OCI-LY1 (cell line): ENCODE results near the gene DHRSX.
"Not testable (repeated sequence)": the region's sequence is repeated elsewhere in the genome, so short reads cannot be mapped to it uniquely, and the experiment has no call there.

Experiments used
- H2AFZ ChIP-seq: fragments of 200-600 bp; sonication (generic), shearing (Covaris generic); 2 replicates; pipeline ENCODE4 v1.6.0; 2014; ENCODE audit warnings: antibody characterized with exemption, mild to moderate bottlenecking, low read length
- H3F3A ChIP-seq: fragments of 200-600 bp; sonication (generic), shearing (Covaris generic); 2 replicates; pipeline ENCODE4 v1.6.0; 2014; ENCODE audit warnings: mild to moderate bottlenecking, antibody characterized with exemption, low read length, moderate library complexity; ENCODE audit not compliant: insufficient read depth
- H3K27ac ChIP-seq: fragments of 200-600 bp; sonication (generic); 2 replicates; pipeline ENCODE4 v1.5.1; 2014; ENCODE audit warnings: low read length, mixed run types, mild to moderate bottlenecking, low read depth; ENCODE audit not compliant: poor library complexity, severe bottlenecking
- H3K27me3 ChIP-seq: fragments of 200-600 bp; sonication (generic); 2 replicates; pipeline ENCODE4 v1.6.0; 2014; ENCODE audit warnings: antibody characterized with exemption, mild to moderate bottlenecking, low read length, moderate library complexity; ENCODE audit not compliant: insufficient read depth
- H3K36me3 ChIP-seq: fragments of 200-600 bp; sonication (generic); 2 replicates; pipeline ENCODE4 v1.6.1; 2014; ENCODE audit warnings: mild to moderate bottlenecking, antibody characterized with exemption, low read length, moderate library complexity, mixed read lengths; ENCODE audit not compliant: insufficient read depth
- H3K4me1 ChIP-seq: fragments of 200-600 bp; sonication (generic); 2 replicates; pipeline ENCODE4 v1.5.1; 2014; ENCODE audit warnings: mild to moderate bottlenecking, low read length, moderate library complexity; ENCODE audit not compliant: insufficient read depth, severe bottlenecking
- H3K4me2 ChIP-seq: fragments of 200-600 bp; sonication (generic), shearing (Covaris generic); 2 replicates; pipeline ENCODE4 v1.6.1; 2014; ENCODE audit warnings: low read length
- H3K4me3 ChIP-seq: fragments of 200-600 bp; sonication (generic); 2 replicates; pipeline ENCODE4 v1.5.1; 2014; ENCODE audit warnings: low read length, low read depth, mild to moderate bottlenecking, mixed read lengths; ENCODE audit not compliant: poor library complexity, severe bottlenecking
- H3K79me2 ChIP-seq: fragments of 200-600 bp; shearing (Covaris generic); 2 replicates; pipeline ENCODE4 v1.6.1; 2016; ENCODE audit warnings: mixed run types, low read length, mixed read lengths; ENCODE audit not compliant: insufficient read depth
- H3K9ac ChIP-seq: fragments of 200-600 bp; sonication (generic), shearing (Covaris generic); 2 replicates; pipeline ENCODE4 v1.6.1; 2014; ENCODE audit warnings: mild to moderate bottlenecking, low read length, mixed read lengths
- H3K9me2 ChIP-seq: fragments of 200-600 bp; sonication (generic), shearing (Covaris generic); 2 replicates; pipeline ENCODE4 v1.6.1; 2014; ENCODE audit warnings: low read depth, mild to moderate bottlenecking, low read length, mixed read lengths
- H3K9me3 ChIP-seq: fragments of 200-600 bp; shearing (Covaris generic); 2 replicates; pipeline ENCODE4 v1.6.1; 2014; ENCODE audit warnings: low read length, mixed read lengths
- H4K20me1 ChIP-seq: fragments of 200-600 bp; sonication (generic), shearing (Covaris generic); 2 replicates; pipeline ENCODE4 v1.6.0; 2016; ENCODE audit warnings: mild to moderate bottlenecking, low read length; ENCODE audit not compliant: insufficient read depth
- EZH2 ChIP-seq: fragments of 200-600 bp; sonication (generic), shearing (Covaris generic); IDR thresholded peaks from 2 replicates; pipeline ENCODE4 v1.8.0; 2017; ENCODE audit warnings: borderline replicate concordance, mixed run types, mild to moderate bottlenecking, antibody characterized with exemption, low read length, moderate library complexity, mixed read lengths
- TF ChIP-seq, protein P1 (sequence below): fragments of 200-600 bp; sonication (generic), shearing (Covaris generic); IDR thresholded peaks from 2 replicates; pipeline ENCODE4 v1.5.1; 2017; ENCODE audit warnings: mild to moderate bottlenecking, antibody characterized with exemption, low read length, moderate library complexity, mixed read lengths

DHRSX gene

GRCh38 chrX:2463973-2464676 lies 36.7 kb downstream of the DHRSX start:
- Histone ChIP-seq H3K9me3 (no peaks in the 10 kb centered on the region), H3K36me3 (no peaks in the 10 kb centered on the region), H3K9ac (no peak overlapping the region), H2AFZ (no peak overlapping the region), H3K4me3 (peak overlapping the region; percentile 32), H3F3A (no peaks in the 10 kb centered on the region), H4K20me1 (no peaks in the 10 kb centered on the region), H3K4me2 (no peak overlapping the region), H3K27me3 (no peaks in the 10 kb centered on the region), H3K79me2 (peaks cover 19% of the 10 kb centered on the region; the same call in 1 of the 2 replicates), H3K4me1 (peaks cover 19% of the 10 kb centered on the region), H3K27ac (peak overlapping the region; percentile 3), H3K9me2 (no peaks in the 10 kb centered on the region)
- no peak for TF ChIP-seq EZH2
- TF ChIP-seq, protein P1, sequence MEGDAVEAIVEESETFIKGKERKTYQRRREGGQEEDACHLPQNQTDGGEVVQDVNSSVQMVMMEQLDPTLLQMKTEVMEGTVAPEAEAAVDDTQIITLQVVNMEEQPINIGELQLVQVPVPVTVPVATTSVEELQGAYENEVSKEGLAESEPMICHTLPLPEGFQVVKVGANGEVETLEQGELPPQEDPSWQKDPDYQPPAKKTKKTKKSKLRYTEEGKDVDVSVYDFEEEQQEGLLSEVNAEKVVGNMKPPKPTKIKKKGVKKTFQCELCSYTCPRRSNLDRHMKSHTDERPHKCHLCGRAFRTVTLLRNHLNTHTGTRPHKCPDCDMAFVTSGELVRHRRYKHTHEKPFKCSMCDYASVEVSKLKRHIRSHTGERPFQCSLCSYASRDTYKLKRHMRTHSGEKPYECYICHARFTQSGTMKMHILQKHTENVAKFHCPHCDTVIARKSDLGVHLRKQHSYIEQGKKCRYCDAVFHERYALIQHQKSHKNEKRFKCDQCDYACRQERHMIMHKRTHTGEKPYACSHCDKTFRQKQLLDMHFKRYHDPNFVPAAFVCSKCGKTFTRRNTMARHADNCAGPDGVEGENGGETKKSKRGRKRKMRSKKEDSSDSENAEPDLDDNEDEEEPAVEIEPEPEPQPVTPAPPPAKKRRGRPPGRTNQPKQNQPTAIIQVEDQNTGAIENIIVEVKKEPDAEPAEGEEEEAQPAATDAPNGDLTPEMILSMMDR, result no peak

DNA sequence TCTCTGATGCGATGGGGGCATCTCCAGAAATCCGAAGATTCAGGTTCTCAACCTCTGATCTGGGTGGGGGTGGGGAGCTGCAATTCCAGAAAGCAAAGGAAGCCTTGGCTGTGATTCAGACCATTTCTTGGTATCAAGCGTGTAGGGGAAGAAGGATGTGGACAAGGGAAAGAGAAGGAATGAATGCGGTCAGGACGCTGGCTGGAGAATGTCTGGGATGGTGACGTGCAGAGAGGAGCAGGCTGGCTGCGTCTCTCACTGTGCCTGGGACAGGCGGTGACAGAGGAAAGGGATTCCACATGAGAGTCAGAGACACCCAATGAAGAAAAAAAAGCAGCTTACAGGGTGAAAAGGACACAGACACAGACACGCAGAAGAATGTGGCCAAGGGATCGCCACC lies 37.3 kb downstream of the DHRSX start:
- not testable (repeated sequence) for H3K9me3 ChIP-seq, H3K27me3 ChIP-seq, H3K27ac ChIP-seq, H2AFZ ChIP-seq, H3K9me2 ChIP-seq, H3K9ac ChIP-seq, H3F3A ChIP-seq, H3K36me3 ChIP-seq, H4K20me1 ChIP-seq, H3K4me2 ChIP-seq, H3K4me3 ChIP-seq
- peaks cover 19% of the 10 kb centered on the region for H3K4me1 ChIP-seq
- peaks cover 24% of the 10 kb centered on the region; the same call in 1 of the 2 replicates for H3K79me2 ChIP-seq

DNA sequence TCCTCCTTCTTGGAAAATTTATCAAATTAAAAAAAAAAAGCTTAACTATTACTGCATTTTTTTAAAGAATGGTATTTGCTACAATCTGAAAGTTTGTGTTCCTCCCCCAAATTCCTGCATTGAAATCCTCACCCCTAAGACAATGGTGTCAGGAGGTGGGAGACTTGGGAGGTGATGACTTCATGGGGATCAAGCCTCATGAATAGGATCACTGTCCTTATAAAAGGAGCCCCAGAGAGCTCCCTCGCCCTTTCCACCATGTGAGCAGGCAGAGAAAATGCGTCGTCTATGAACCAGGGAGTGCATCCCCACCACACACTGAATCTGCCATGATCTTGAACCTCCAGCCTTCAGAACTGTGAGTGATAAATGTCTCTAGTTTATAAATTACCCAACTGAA lies 38.0 kb downstream of the DHRSX start:
- H3K36me3 ChIP-seq, result peaks cover 6% of the 10 kb centered on the region
- H2AFZ ChIP-seq, result no peak overlapping the region
- H3K79me2 ChIP-seq, result peaks cover 29% of the 10 kb centered on the region; the same call in 1 of the 2 replicates
- no peak for TF ChIP-seq EZH2
- TF ChIP-seq, protein P1, result no peak
- H3F3A ChIP-seq, result no peaks in the 10 kb centered on the region
- H3K4me3 ChIP-seq, result no peak overlapping the region
- H3K4me1 ChIP-seq, result peaks cover 19% of the 10 kb centered on the region
- no peaks in the 10 kb centered on the region for H4K20me1 ChIP-seq
- H3K27ac ChIP-seq, result no peak overlapping the region
- no peaks in the 10 kb centered on the region for H3K9me2 ChIP-seq
- no peak overlapping the region for H3K4me2 ChIP-seq
- H3K9ac ChIP-seq, result no peak overlapping the region
- H3K9me3 ChIP-seq, result no peaks in the 10 kb centered on the region
- H3K27me3 ChIP-seq, result no peaks in the 10 kb centered on the region

DNA sequence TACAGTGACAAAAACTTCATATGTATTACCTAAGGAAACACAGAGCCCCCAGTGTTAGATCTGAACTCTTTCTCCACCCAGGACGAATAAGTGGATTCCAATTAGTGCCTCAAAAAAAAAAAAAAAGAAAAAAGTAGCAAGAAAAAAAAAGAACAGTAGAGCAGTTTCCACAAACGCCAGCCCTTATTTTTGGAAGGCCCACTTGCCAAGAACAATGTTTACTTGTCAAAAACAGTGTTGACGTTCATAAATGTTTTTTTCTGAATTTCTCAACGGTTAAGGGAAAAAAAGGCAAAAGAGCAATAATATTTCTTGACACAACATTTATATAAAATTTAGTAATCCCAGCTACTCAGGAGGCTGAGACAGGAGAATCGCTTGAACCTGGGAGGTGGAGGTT lies 38.7 kb downstream of the DHRSX start:
- no peaks in the 10 kb centered on the region for H3K27me3 ChIP-seq
- TF ChIP-seq, protein P1, result no peak
- no peak for TF ChIP-seq EZH2
- no peaks in the 10 kb centered on the region for H3K9me3 ChIP-seq
- H3K4me2 ChIP-seq, result no peak overlapping the region
- no peak overlapping the region for H3K4me3 ChIP-seq
- no peaks in the 10 kb centered on the region for H3K9me2 ChIP-seq
- H3K79me2 ChIP-seq, result peaks cover 29% of the 10 kb centered on the region; the same call in 1 of the 2 replicates
- peak overlapping the region; percentile 50 for H3K27ac ChIP-seq
- no peaks in the 10 kb centered on the region for H3F3A ChIP-seq
- peaks cover 6% of the 10 kb centered on the region for H3K36me3 ChIP-seq
- no peak overlapping the region for H2AFZ ChIP-seq
- no peaks in the 10 kb centered on the region for H4K20me1 ChIP-seq
- H3K4me1 ChIP-seq, result peaks cover 19% of the 10 kb centered on the region
- H3K9ac ChIP-seq, result no peak overlapping the region
